Effector memory CD4-positive, alpha-beta T cell (primary cell): Measurements from ENCODE around the gene SAMMSON.

Experiments
- DNase-seq, 3 donors: peaks; one replicate each; pipeline ENCODE4 v3.0.0-alpha.2; 2020
- H3K27ac ChIP-seq: 2 replicates; pipeline ENCODE4 v1.7.0; 2013; ENCODE audit warnings: mild to moderate bottlenecking, low read length, moderate library complexity; ENCODE audit not compliant: insufficient read depth, poor library complexity, severe bottlenecking
- H3K27me3 ChIP-seq: replicated peaks from 2 replicates; pipeline ENCODE4 v1.7.0; 2013; ENCODE audit warnings: mild to moderate bottlenecking, low read length; ENCODE audit not compliant: insufficient read depth, control insufficient read depth, poor library complexity, severe bottlenecking
- H3K36me3 ChIP-seq: 2 replicates; pipeline ENCODE4 v1.7.0; 2013; ENCODE audit warnings: mild to moderate bottlenecking, low read length, moderate library complexity; ENCODE audit not compliant: control insufficient read depth, insufficient read depth
- H3K4me1 ChIP-seq: 2 replicates; pipeline ENCODE4 v1.7.0; 2013; ENCODE audit warnings: low read length, mild to moderate bottlenecking; ENCODE audit not compliant: control insufficient read depth, insufficient read depth, poor library complexity, severe bottlenecking
- H3K4me3 ChIP-seq: 2 replicates; pipeline ENCODE4 v1.7.0; 2013; ENCODE audit warnings: low read length, low read depth, mild to moderate bottlenecking; ENCODE audit not compliant: insufficient read depth, poor library complexity, severe bottlenecking
- H3K9me3 ChIP-seq: 2 replicates; pipeline ENCODE4 v1.7.0; 2013; ENCODE audit warnings: mild to moderate bottlenecking, low read length, moderate library complexity; ENCODE audit not compliant: control insufficient read depth

SAMMSON gene

DNA sequence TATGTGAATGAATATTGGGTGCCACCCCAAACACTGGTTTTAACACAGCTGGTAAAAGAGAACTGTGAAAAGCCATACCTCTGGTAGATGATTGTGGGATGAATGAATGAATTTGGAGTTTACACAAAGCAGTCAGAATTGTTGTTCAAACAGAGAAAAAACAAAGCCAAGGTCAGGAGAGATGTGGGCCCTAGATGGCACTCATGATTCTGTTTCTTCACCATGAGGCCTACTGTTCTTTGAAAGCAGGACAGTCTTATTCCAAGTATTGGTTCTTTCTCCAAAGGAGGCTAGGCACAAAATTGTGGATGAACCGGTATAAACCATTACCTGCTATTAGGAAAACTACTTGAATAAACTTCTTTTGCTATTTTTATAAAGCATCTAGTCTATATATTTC is 97.6 kb downstream of the SAMMSON start:
- Histone ChIP-seq H3K4me1 (no peaks in the 10 kb centered on the region), H3K27ac (no peak overlapping the region), H3K36me3 (no peaks in the 10 kb centered on the region), H3K9me3 (no peaks in the 10 kb centered on the region), H3K4me3 (no peak overlapping the region), H3K27me3 (no peaks in the 10 kb centered on the region)
- DNase-seq = no peak

DNA sequence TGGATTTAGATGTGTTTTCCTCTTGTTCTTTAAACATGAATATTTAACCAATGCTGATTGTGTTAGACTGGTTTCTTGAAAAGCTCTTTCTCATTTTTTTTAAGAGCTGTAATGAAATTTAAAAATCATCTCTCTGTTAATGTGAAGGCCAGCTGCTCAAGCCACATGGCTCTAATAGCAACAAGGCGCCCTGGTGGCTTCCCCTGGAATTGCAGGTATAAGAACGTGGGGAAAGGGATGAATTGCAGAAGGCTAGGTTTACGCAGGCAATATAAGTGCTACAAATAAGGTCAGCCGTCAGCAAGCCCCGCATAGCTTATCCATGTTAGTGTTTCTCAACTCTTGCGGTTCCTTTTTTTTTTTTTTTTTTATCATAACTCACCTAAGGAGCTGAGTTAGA is 108.5 kb downstream of the SAMMSON start:
- DNase-seq = no peak
- no peaks in the 10 kb centered on the region for H3K4me1 ChIP-seq
- no peak overlapping the region for H3K4me3 ChIP-seq
- H3K9me3 ChIP-seq = no peaks in the 10 kb centered on the region
- H3K27ac ChIP-seq = no peak overlapping the region
- H3K36me3 ChIP-seq = no peaks in the 10 kb centered on the region
- no peaks in the 10 kb centered on the region for H3K27me3 ChIP-seq

DNA sequence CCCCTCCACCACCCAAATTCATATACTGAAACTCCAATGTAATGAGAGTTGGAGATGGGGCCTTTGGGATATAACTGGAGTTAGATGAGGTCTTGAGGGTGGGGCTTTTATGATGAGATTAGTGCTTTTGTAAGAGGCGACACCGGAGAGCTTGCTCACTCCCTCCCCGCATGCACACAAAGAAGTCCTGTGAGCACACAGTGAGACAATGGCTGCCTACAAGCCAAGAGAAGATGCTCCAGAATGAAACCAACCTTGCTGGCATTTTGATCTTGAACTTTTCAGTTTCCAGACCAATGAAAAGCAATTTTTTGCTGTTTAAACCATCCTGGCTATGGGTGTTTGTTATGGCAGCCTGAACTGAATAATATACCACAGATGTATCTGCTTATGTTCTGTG is 109.0 kb downstream of the SAMMSON start:
- Histone ChIP-seq H3K27me3 (no peaks in the 10 kb centered on the region), H3K4me3 (no peak overlapping the region), H3K9me3 (no peaks in the 10 kb centered on the region), H3K27ac (no peak overlapping the region), H3K36me3 (no peaks in the 10 kb centered on the region), H3K4me1 (no peaks in the 10 kb centered on the region)
- no peak for DNase-seq

DNA sequence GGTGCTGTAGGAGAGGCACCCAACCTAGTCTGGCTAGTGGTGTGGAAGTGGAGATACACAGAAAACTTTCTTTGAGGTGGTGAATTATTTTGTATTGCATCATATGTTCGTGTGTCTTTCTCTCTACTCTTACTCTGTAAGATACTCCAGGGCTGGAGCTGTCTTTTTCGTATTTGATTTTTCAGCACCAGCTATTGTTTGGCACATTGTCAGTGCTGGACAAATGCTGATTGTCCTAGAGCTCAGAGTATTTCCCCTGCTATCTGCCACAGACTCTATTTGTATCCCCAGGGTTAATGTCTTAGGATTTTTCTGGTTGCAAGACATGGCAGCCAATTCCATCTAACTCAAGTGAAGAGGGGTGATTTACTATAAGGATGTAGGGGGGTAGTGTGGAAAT is 110.5 kb downstream of the SAMMSON start:
- Histone ChIP-seq H3K9me3 (no peaks in the 10 kb centered on the region), H3K27me3 (no peaks in the 10 kb centered on the region), H3K4me1 (no peaks in the 10 kb centered on the region), H3K4me3 (no peak overlapping the region), H3K36me3 (no peaks in the 10 kb centered on the region), H3K27ac (no peak overlapping the region)
- DNase-seq = no peak

DNA sequence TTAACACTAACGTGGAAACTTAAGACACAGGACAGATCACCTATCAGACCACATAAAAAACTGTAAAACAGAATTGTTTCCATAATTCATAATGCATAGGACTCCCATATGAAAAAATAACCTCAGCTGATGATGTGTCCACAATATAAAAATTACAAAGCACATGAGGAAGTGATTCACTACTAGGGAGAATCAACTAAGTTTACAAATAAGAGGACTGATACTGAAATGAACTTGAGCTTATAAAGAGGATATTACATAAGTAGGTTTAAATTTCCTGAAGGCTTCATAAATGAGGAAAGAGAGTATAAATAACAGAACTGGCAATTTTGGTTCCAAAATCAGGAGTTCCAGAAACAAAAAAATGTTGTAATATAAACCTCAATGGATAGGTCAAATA is 111.9 kb downstream of the SAMMSON start:
- Histone ChIP-seq H3K9me3 (no peaks in the 10 kb centered on the region), H3K36me3 (no peaks in the 10 kb centered on the region), H3K27me3 (no peaks in the 10 kb centered on the region), H3K27ac (no peak overlapping the region), H3K4me3 (no peak overlapping the region), H3K4me1 (no peaks in the 10 kb centered on the region)
- no peak for DNase-seq

DNA sequence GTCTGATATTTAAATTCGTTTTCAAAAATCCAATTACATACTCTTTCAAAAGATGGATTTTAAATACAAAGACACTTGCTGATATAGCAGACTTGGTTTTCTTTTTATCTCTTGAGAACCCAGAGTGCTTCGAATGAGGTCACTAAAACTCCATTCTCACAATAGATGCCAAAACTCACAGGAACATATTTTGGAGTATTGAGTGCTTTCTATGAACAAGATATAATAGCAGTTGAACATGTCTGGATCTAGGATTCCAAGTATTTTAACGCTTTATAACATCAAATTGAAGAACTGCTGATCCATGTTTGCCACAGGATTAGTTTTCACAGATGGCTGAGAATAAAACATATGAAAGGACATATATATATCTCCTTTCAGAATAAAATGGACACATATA is 113.2 kb downstream of the SAMMSON start:
- Histone ChIP-seq H3K9me3 (no peaks in the 10 kb centered on the region), H3K27me3 (no peaks in the 10 kb centered on the region), H3K4me1 (no peaks in the 10 kb centered on the region), H3K36me3 (no peaks in the 10 kb centered on the region), H3K4me3 (no peak overlapping the region), H3K27ac (no peak overlapping the region)
- DNase-seq = no peak

DNA sequence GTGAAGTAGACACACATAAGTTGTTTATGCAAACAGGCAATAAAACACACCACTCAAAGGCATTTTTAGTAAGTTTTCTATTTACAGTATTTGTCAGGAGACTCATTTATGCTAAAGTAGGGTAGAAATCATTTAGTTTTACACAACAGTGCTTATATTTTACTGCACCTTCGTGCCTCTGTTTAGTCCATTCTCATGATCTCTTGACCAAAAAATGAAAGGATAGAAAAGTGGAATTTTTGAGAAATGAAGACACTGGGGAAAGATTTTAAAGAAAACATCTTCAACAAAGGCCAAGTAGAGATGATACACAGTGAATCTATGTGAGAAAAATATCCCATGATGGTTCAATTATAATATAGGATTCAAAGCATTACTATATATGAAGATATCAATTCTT is 114.9 kb downstream of the SAMMSON start:
- no peak for DNase-seq
- no peak overlapping the region for H3K27ac ChIP-seq
- no peaks in the 10 kb centered on the region for H3K9me3 ChIP-seq
- no peaks in the 10 kb centered on the region for H3K4me1 ChIP-seq
- no peaks in the 10 kb centered on the region for H3K36me3 ChIP-seq
- H3K4me3 ChIP-seq = no peak overlapping the region
- H3K27me3 ChIP-seq = no peaks in the 10 kb centered on the region

DNA sequence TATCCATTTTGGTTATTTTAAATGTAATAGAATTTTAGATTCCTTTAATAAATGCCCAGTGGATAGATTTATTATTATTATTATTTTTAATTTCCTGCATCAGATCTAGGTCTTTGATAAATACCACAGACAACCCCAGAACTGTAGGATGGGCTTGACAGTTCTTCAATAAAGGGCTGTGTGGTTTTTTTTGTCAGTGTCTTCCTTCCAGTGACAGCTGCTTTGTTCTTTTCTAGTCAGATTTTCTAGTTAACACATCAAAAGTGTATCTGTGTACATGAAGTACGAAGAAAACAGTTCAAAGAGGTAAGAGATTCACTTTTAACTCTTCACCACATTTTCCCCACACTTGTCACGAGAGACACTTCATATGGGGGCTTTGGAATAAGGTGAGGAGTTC is 120.3 kb downstream of the SAMMSON start:
- Histone ChIP-seq H3K27ac (no peak overlapping the region), H3K9me3 (no peaks in the 10 kb centered on the region), H3K4me1 (no peaks in the 10 kb centered on the region), H3K27me3 (no peaks in the 10 kb centered on the region), H3K36me3 (no peaks in the 10 kb centered on the region), H3K4me3 (no peak overlapping the region)
- no peak for DNase-seq
